GM12878 (cell line): ENCODE measurements around the gene GREB1. TPM values are rescaled to one million over a fixed set of nuclear protein-coding genes. Genes with fewer than 3 reads are reported as not detected.

Source experiments
- ATAC-seq: fragments of 200-7000 bp; cut with Tn5 transposase; 3 replicates; pipeline ENCODE4 v1.9.1; 2020; ENCODE audit warnings: mild to moderate bottlenecking, moderate library complexity
- BruUV-seq: library from RNA; stranded (reverse); fragments of 400-500 nt; replicated peaks from 2 replicates; lab custom pipeline; 2021; lab: Mats Ljungman, UMichigan
- CTCF ChIA-PET: fragments of 300-600 bp; sonication (Branson Sonifier 250); formaldehyde crosslinking; extraction: SDS; loops from one replicate; lab custom pipeline; 2021; ENCODE audit warnings: inconsistent platforms; lab: Yijun Ruan, JAX
- POLR2A ChIA-PET: fragments of 350-600 bp; formaldehyde crosslinking; extraction: SDS; loops from one replicate; lab custom pipeline; 2021; ENCODE audit warnings: inconsistent platforms; lab: Charles Lee
- RAD21 ChIA-PET: fragments of 300-600 bp; sonication (Branson Sonifier 250); formaldehyde crosslinking; loops from one replicate; lab custom pipeline; 2023; ENCODE audit warnings: antibody characterized with exemption; ENCODE audit not compliant: unreplicated experiment; lab: Charles Lee
- SMC1A ChIA-PET: fragments of 300-600 bp; sonication (Branson Sonifier 250); formaldehyde crosslinking; loops from one replicate; lab custom pipeline; 2023; ENCODE audit not compliant: unreplicated experiment, uncharacterized antibody; lab: Charles Lee
- DNase-seq: peaks from one replicate; pipeline ENCODE4 v3.0.0-alpha.2; 2011; ENCODE audit warnings: low read depth, low spot score
- FAIRE-seq: peaks from 3 replicates; lab custom pipeline; 2011; peaks lifted over from hg19 to GRCh38; lab: Jason Lieb, UNC
- H2AFZ ChIP-seq: 2 replicates; pipeline ENCODE4 v1.6.0; 2011; ENCODE audit warnings: low read depth, low read length, control low read depth; ENCODE audit not compliant: control insufficient read depth
- H3K27ac ChIP-seq: 2 replicates; pipeline ENCODE4 v1.5.1; 2011; ENCODE audit warnings: control low read depth; ENCODE audit not compliant: control insufficient read depth, insufficient read depth
- H3K27me3 ChIP-seq, 2 experiments: replicated peaks in 1 of 2; 2 replicates each; pipeline versions ENCODE4 v1.6.0 to v1.6.1; 2011; ENCODE audit warnings: low read length in 1 of 2; ENCODE audit not compliant: control insufficient read depth in 2 of 2, insufficient read depth in 2 of 2
- H3K36me3 ChIP-seq, 2 experiments: 2 replicates each; pipeline ENCODE4 v1.5.1; 2011; ENCODE audit warnings: low read length in 1 of 2; ENCODE audit not compliant: control insufficient read depth in 2 of 2, insufficient read depth in 2 of 2
- H3K4me1 ChIP-seq: 2 replicates; pipeline ENCODE4 v1.6.1; 2011; ENCODE audit warnings: mild to moderate bottlenecking, low read length, moderate library complexity, mixed read lengths; ENCODE audit not compliant: control insufficient read depth, insufficient read depth
- H3K4me2 ChIP-seq: 2 replicates; pipeline ENCODE4 v1.6.0; 2011; ENCODE audit warnings: control low read depth; ENCODE audit not compliant: control insufficient read depth, insufficient read depth
- H3K4me3 ChIP-seq: fragments of 200-600 bp; sonication (generic); 2 replicates; pipeline ENCODE4 v1.5.1; 2016
- H3K79me2 ChIP-seq: 2 replicates; pipeline ENCODE4 v1.6.0; 2011; ENCODE audit warnings: low read length; ENCODE audit not compliant: control insufficient read depth, insufficient read depth
- H3K9ac ChIP-seq: 2 replicates; pipeline ENCODE4 v1.8.0; 2011; ENCODE audit warnings: low read length, control low read depth, mixed read lengths; ENCODE audit not compliant: control insufficient read depth, insufficient read depth
- H3K9me3 ChIP-seq: replicated peaks from 3 replicates; pipeline ENCODE4 v1.5.1; 2011; ENCODE audit warnings: mild to moderate bottlenecking, low read length; ENCODE audit not compliant: control insufficient read depth, insufficient read depth
- H4K20me1 ChIP-seq: 2 replicates; pipeline ENCODE4 v1.6.0; 2011; ENCODE audit not compliant: control insufficient read depth, insufficient read depth
- CBX3 ChIP-seq: fragments of 200-600 bp; sonication (generic); IDR thresholded peaks from 2 replicates; pipeline ENCODE4 v1.6.1; 2016; ENCODE audit warnings: low read depth, borderline replicate concordance
- CREM ChIP-seq: IDR thresholded peaks from 2 replicates; pipeline ENCODE4 v1.6.1; 2014; ENCODE audit warnings: antibody characterized with exemption, low read depth
- GATAD2B ChIP-seq: fragments of 450-650 bp; conservative IDR thresholded peaks from 2 replicates; pipeline ENCODE4 v1.6.1; 2017; ENCODE audit warnings: low read depth, mild to moderate bottlenecking, moderate library complexity
- JUND ChIP-seq: IDR thresholded peaks from 2 replicates; pipeline ENCODE4 v1.6.1; 2012; ENCODE audit warnings: low read depth, mild to moderate bottlenecking, low read length, improper control_type of control experiment, moderate library complexity
- KDM1A ChIP-seq: fragments of 200-600 bp; sonication (generic); IDR thresholded peaks from 2 replicates; pipeline ENCODE4 v1.6.1; 2016; ENCODE audit warnings: borderline replicate concordance
- NFYB ChIP-seq: IDR thresholded peaks from 2 replicates; pipeline ENCODE4 v1.6.1; 2011; ENCODE audit warnings: low read depth, mild to moderate bottlenecking, low read length, improper control_type of control experiment, moderate library complexity; ENCODE audit not compliant: insufficient read depth
- NR2C1 ChIP-seq: fragments of 450-650 bp; IDR thresholded peaks from 2 replicates; pipeline ENCODE4 v1.6.1; 2017; ENCODE audit warnings: antibody characterized with exemption, mild to moderate bottlenecking, moderate library complexity
- NR2C2 ChIP-seq: IDR thresholded peaks from 2 replicates; pipeline ENCODE4 v1.6.1; 2011; ENCODE audit warnings: borderline replicate concordance, low read depth; ENCODE audit not compliant: control insufficient read depth, insufficient read length
- NR2F1 ChIP-seq: fragments of 450-650 bp; conservative IDR thresholded peaks from 2 replicates; pipeline ENCODE4 v1.6.1; 2017; ENCODE audit warnings: mild to moderate bottlenecking
- POLR2AphosphoS5 ChIP-seq: IDR thresholded peaks from 2 replicates; pipeline ENCODE4 v1.6.1; 2011; ENCODE audit warnings: mild to moderate bottlenecking, low read length, inconsistent platforms
- RB1 ChIP-seq: fragments of 450-650 bp; formaldehyde crosslinking; IDR thresholded peaks from 2 replicates; pipeline ENCODE4 v1.6.1; 2017; ENCODE audit warnings: mild to moderate bottlenecking, borderline replicate concordance
- SMC3 ChIP-seq: IDR thresholded peaks from 2 replicates; pipeline ENCODE4 v1.6.1; 2011; ENCODE audit warnings: low read length, improper control_type of control experiment, borderline replicate concordance
- STAT3 ChIP-seq: IDR thresholded peaks from 2 replicates; pipeline ENCODE4 v1.6.1; 2011; ENCODE audit warnings: low read depth, low read length, improper control_type of control experiment
- TAF1 ChIP-seq: IDR thresholded peaks from 2 replicates; pipeline ENCODE4 v1.6.1; 2011; ENCODE audit warnings: mild to moderate bottlenecking, low read depth, low read length, borderline replicate concordance
- YBX1 ChIP-seq: fragments of 450-650 bp; IDR thresholded peaks from 2 replicates; pipeline ENCODE4 v1.6.1; 2016; ENCODE audit warnings: antibody characterized with exemption
- ZNF24 ChIP-seq: fragments of 450-650 bp; IDR thresholded peaks from 2 replicates; pipeline ENCODE4 v1.6.1; 2017; ENCODE audit warnings: antibody characterized with exemption, mild to moderate bottlenecking
- WGBS: methylation state at CpG from one replicate; pipeline ENCODE4 v1.1.6; 2016; ENCODE audit warnings: low lambda C conversion rate; ENCODE audit not compliant: insufficient replicate concordance, insufficient coverage; ENCODE audit errors: missing lambda C conversion rate; 5-methylcytosine and 5-hydroxymethylcytosine counted together
- in situ Hi-C: fragments of 300-500 bp; cut with MboI; formaldehyde crosslinking; loops from 9 replicates; pipeline ENCODE4 v1.14.3; 2018; ENCODE audit warnings: mixed read lengths
- intact Hi-C: fragments of 100-400 bp; cut with micrococcal nuclease; formaldehyde crosslinking; loops from one replicate; pipeline ENCODE4 v1.14.2; 2022; ENCODE audit not compliant: unreplicated experiment
- polyA plus RNA-seq, 11 experiments: library from polyadenylated mRNA; depleted of rRNA in 4 of 11; unstranded in 6 of 11; stranded (reverse) in 5 of 11; fragments of >200 nt; fragmentation: Nextera tagmentation in 4 of 11; fragmentation: Illumina TruSeq in 1 of 11; extraction: Ambion mirVana in 4 of 11; extraction: Trizol in 1 of 11; gene quantifications; 1 replicate in 1 of 11; 2 replicates in 10 of 11; pipeline versions ENCODE4 v1.2.1 to v1.2.3, GENCODE V29; 2011 to 2016; ENCODE audit warnings: inconsistent platforms in 2 of 11, missing spikeins in 2 of 11, low read depth in 1 of 11
- total RNA-seq, 4 experiments: library from RNA; depleted of rRNA in 3 of 4; stranded (reverse); fragments of >200 nt in 3 of 4; fragmentation: Illumina TruSeq in 1 of 4; extraction: Trizol in 1 of 4; gene quantifications; 2 replicates each; pipeline versions ENCODE4 v1.2.1 to v1.2.3, GENCODE V29; 2013 to 2021
- TF ChIP-seq, protein P1 (sequence below): fragments of 450-650 bp; IDR thresholded peaks from 2 replicates; pipeline ENCODE4 v1.6.1; 2017; ENCODE audit warnings: antibody characterized with exemption, mild to moderate bottlenecking, moderate library complexity
- TF ChIP-seq, protein P2 (sequence below): IDR thresholded peaks from 2 replicates; pipeline ENCODE4 v1.6.1; 2012; ENCODE audit warnings: low read depth, low read length, improper control_type of control experiment

GREB1 gene
- total and polyA plus RNA-seq, 10 of the 15 experiments (the other 5 are each of a cell fraction or from before 2014, with no cell fraction given) = 0.09 to 2.1 (median 0.37) TPM; not detected in 1

DNA sequence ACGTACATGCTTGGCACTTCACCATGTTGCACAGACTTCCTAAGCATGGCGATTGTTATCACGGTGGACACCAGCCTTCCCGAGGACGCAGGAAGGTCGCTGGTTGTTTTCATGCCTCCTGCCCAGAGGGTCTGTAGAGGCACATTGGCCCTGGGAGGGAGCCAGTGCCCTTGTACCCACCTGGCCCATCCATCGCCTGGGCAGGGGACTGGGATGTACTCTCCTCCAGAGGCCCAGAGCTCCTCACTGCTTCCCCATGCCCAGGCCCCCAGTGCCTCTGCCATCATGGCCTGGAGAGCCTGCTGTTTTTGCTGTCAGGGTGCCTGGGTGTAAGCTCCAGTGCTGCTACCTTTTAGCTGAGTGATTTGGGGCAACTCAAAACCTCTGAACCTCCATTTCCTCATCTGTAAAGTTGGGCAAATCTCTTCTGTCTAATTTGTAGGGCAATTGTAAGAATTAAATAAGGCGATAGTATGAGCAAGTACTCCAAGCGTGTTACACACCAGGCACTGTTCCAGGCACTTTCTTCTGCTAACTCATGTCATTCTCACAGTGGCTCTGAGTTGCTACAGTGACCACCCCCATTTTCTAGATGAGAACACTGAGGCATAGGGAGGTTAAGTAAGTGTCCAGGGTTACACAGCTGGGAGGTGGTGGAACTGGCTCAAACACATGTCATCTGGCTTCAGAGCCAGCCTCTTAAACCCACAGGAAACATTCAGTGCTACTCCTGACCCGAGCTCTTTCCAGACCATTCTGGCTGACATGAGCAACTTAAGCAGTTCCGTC lies 45.3 kb downstream of the GREB1 start (continued):
- TF ChIP-seq, protein P1, sequence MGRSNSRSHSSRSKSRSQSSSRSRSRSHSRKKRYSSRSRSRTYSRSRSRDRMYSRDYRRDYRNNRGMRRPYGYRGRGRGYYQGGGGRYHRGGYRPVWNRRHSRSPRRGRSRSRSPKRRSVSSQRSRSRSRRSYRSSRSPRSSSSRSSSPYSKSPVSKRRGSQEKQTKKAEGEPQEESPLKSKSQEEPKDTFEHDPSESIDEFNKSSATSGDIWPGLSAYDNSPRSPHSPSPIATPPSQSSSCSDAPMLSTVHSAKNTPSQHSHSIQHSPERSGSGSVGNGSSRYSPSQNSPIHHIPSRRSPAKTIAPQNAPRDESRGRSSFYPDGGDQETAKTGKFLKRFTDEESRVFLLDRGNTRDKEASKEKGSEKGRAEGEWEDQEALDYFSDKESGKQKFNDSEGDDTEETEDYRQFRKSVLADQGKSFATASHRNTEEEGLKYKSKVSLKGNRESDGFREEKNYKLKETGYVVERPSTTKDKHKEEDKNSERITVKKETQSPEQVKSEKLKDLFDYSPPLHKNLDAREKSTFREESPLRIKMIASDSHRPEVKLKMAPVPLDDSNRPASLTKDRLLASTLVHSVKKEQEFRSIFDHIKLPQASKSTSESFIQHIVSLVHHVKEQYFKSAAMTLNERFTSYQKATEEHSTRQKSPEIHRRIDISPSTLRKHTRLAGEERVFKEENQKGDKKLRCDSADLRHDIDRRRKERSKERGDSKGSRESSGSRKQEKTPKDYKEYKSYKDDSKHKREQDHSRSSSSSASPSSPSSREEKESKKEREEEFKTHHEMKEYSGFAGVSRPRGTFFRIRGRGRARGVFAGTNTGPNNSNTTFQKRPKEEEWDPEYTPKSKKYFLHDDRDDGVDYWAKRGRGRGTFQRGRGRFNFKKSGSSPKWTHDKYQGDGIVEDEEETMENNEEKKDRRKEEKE = no peak
- TF ChIP-seq CBX3 (no peak), NR2F1 (no peak)

DNA sequence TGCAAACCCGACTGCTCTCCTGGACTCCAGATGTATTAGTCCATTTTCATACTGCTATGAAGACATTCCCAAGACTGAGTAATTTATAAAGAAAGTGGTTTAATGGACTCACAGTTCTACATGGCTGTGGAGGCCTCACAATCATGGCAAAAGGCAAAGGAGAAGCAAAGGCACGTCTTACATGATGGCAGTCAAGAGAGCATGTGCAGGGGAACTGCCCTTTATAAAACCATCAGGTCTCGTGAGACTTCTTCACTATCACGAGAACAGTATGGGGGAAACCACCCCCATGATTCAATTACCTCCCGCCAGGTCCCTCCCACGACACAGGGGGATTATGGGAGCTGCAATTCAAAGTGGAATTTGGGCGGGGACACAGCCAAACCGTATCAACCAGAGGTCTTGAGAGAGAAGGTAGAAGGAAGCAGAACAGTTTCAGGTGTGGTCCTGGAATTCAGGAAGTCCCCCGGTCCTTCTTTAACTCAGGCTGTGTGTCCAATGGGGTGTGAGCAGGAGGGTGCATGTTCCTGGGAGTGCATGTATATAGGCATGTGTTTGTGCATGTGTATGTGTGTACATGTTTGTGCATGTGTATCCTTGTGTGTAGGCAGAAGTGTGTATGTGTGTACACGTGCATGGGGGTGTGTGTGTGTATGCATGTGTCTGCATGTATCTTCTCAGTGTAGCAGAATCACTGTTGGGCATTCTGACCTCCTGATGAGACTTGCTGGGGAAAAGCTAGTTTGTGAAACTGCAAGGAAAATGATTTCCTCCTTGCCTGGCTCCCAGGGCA lies 46.2 kb downstream of the GREB1 start:
- FAIRE-seq (no peak), ATAC-seq (no peak), DNase-seq (no peak)
- Histone ChIP-seq H3K27me3 (no peaks in the 10 kb centered on the region), H3K79me2 (no peaks in the 10 kb centered on the region), H3K4me2 (no peak overlapping the region), H4K20me1 (no peaks in the 10 kb centered on the region), H3K9ac (no peak overlapping the region), H3K4me3 (no peak overlapping the region), H3K27ac (no peak overlapping the region), H3K4me1 (no peaks in the 10 kb centered on the region), H2AFZ (no peak overlapping the region), H3K9me3 (no peaks in the 10 kb centered on the region; the same call in 2 of the 3 replicates), H3K36me3 (no peaks in the 10 kb centered on the region)
- in situ Hi-C loops (loop anchor here (5.0 kb wide), 3 partner anchors 103 to 743 kb away; a partner anchor contains a TSS), intact Hi-C loops (loop anchor here (5.0 to 10.0 kb wide), 3 partner anchors 197 to 745 kb away; no protein-coding TSS in a partner anchor)
- BruUV-seq = no TSS peak
- ChIA-PET RAD21 (no interaction called here), CTCF (interaction anchor here (1.3 to 8.2 kb wide), 3 partner anchors 91 to 447 kb away, joined by 3 to 206 read pairs (median 3); a partner anchor contains a TSS), POLR2A (interaction anchor here (0.6 kb wide), 1 partner anchor 176 kb away, joined by 4 read pairs; no protein-coding TSS in a partner anchor), SMC1A (interaction anchor here (1.1 kb wide), 2 partner anchors 100 to 102 kb away, joined by 3 to 4 read pairs; no protein-coding TSS in a partner anchor)
- 12% methylated on average over 10 of the region's 10 CpGs for WGBS
- TF ChIP-seq ZNF24 = no peak
- TF ChIP-seq POLR2AphosphoS5 = no peak
- no peak for TF ChIP-seq NR2C1
- TF ChIP-seq, protein P2, sequence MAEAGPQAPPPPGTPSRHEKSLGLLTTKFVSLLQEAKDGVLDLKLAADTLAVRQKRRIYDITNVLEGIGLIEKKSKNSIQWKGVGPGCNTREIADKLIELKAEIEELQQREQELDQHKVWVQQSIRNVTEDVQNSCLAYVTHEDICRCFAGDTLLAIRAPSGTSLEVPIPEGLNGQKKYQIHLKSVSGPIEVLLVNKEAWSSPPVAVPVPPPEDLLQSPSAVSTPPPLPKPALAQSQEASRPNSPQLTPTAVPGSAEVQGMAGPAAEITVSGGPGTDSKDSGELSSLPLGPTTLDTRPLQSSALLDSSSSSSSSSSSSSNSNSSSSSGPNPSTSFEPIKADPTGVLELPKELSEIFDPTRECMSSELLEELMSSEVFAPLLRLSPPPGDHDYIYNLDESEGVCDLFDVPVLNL = no peak
- no peak for TF ChIP-seq NFYB
- TF ChIP-seq NR2C2 = no peak
- TF ChIP-seq CREM = no peak
- TF ChIP-seq GATAD2B = no peak
- TF ChIP-seq JUND = no peak
- TF ChIP-seq YBX1 = no peak
- TF ChIP-seq STAT3 = no peak
- TF ChIP-seq KDM1A = no peak
- no peak for TF ChIP-seq RB1
- TF ChIP-seq SMC3 = no peak
- TF ChIP-seq TAF1 = no peak
